ENCODE data around the gene INSRR.

- TF ChIP-seq RXRA (IDR thresholded peaks at IDR 0.05) (no peak), RAD21 (IDR thresholded peaks at IDR 0.05) (no peak), CTCF (IDR thresholded peaks at IDR 0.05; ENCODE audit: low read depth, low read length, missing input control) (no peak), JUND (IDR thresholded peaks at IDR 0.05) (no peak), YY1 (IDR thresholded peaks at IDR 0.05) (no peak), FOXA1 (IDR thresholded peaks at IDR 0.05) (no peak), MAX (IDR thresholded peaks at IDR 0.05) (no peak), GABPA (IDR thresholded peaks at IDR 0.05 in 1 of 2, conservative IDR thresholded peaks at IDR 0.05 in 1 of 2) (no peak), SP1 (IDR thresholded peaks at IDR 0.05) (no peak), EGR1 (IDR thresholded peaks at IDR 0.05; ENCODE audit: low read depth in 2 of 2) (no peak), FOXA2 (IDR thresholded peaks at IDR 0.05) (no peak)
- TF ChIP-seq, protein P1, sequence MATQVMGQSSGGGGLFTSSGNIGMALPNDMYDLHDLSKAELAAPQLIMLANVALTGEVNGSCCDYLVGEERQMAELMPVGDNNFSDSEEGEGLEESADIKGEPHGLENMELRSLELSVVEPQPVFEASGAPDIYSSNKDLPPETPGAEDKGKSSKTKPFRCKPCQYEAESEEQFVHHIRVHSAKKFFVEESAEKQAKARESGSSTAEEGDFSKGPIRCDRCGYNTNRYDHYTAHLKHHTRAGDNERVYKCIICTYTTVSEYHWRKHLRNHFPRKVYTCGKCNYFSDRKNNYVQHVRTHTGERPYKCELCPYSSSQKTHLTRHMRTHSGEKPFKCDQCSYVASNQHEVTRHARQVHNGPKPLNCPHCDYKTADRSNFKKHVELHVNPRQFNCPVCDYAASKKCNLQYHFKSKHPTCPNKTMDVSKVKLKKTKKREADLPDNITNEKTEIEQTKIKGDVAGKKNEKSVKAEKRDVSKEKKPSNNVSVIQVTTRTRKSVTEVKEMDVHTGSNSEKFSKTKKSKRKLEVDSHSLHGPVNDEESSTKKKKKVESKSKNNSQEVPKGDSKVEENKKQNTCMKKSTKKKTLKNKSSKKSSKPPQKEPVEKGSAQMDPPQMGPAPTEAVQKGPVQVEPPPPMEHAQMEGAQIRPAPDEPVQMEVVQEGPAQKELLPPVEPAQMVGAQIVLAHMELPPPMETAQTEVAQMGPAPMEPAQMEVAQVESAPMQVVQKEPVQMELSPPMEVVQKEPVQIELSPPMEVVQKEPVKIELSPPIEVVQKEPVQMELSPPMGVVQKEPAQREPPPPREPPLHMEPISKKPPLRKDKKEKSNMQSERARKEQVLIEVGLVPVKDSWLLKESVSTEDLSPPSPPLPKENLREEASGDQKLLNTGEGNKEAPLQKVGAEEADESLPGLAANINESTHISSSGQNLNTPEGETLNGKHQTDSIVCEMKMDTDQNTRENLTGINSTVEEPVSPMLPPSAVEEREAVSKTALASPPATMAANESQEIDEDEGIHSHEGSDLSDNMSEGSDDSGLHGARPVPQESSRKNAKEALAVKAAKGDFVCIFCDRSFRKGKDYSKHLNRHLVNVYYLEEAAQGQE (IDR thresholded peaks at IDR 0.05), result no peak
- TF ChIP-seq, protein P2, sequence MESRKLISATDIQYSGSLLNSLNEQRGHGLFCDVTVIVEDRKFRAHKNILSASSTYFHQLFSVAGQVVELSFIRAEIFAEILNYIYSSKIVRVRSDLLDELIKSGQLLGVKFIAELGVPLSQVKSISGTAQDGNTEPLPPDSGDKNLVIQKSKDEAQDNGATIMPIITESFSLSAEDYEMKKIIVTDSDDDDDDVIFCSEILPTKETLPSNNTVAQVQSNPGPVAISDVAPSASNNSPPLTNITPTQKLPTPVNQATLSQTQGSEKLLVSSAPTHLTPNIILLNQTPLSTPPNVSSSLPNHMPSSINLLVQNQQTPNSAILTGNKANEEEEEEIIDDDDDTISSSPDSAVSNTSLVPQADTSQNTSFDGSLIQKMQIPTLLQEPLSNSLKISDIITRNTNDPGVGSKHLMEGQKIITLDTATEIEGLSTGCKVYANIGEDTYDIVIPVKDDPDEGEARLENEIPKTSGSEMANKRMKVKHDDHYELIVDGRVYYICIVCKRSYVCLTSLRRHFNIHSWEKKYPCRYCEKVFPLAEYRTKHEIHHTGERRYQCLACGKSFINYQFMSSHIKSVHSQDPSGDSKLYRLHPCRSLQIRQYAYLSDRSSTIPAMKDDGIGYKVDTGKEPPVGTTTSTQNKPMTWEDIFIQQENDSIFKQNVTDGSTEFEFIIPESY (IDR thresholded peaks at IDR 0.05), result no peak
- TF ChIP-seq, protein P3, sequence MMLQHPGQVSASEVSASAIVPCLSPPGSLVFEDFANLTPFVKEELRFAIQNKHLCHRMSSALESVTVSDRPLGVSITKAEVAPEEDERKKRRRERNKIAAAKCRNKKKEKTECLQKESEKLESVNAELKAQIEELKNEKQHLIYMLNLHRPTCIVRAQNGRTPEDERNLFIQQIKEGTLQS (IDR thresholded peaks at IDR 0.05), result no peak
Measured at GRCh38 chr1:156897078-156897825, 38.3 kb upstream of the INSRR start.
